ENCODE data around the gene HOXA10.
A peak's percentile ranks its signal among the peaks of the same experiment; 100 is the strongest.

HOXA10 gene

GRCh38 chr7:27173956-27174873, at the start of gene HOXA10:
Gene HOXA10 (minus strand): TSS chr7:27174320. CDS start chr7:27174306, 14 bp downstream.
- no peak for DNase-seq

DNA sequence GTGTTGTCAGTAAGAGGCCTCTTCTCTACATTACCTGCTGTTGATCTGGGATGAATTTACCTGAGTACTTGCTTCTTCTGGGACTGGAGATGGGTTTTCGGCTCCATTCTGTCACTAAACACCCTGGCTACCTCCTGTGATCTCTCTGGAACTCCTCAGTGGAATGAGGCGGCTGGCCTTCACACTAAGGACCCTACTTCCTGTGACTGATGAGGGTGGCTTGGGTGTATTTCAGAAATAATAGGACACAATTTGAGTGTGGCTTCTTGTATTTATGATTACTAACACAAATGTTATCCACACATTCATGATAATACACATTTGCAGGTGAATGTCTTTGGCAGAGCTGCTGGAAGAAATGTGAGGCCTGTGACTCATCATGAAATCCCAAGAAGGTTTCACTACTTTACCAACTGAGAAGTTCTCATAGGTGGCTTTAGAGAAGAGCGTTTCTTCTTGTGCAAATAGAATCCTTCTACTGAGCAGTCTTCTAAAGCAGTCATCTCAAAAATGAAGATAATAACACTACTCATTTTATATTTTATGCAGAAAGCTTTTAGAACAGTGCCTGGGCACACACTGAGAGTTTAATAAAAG, 47.2 kb upstream of the HOXA10 start:
- no peak for DNase-seq

- DNase-seq = no peak
These were observed 46.4 kb upstream of the HOXA10 start for GRCh38 chr7:27220440-27220955.

GRCh38 chr7:27219821-27220220, 45.7 kb upstream of the HOXA10 start:
- no peak for DNase-seq

DNA sequence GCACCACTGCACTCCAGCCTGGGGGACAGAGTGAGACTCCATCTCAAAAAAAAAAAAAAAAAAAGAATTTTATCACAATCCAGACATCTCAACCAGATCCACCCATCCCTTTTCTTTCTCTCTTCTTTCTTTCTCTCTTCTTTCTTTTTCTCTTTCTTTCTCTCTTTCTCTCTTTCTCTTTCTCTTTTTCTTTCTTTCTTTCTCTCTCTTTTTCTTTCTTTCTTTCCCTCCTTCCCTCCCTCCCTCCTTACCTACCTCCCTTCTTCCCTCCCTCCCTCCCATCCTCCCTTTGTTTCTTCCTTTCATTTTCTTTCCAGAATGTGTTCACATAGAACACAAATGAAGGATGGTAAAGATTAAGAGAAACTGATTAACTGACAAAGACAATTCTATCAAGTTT, 43.8 kb upstream of the HOXA10 start:
- no peak for DNase-seq

- no peak for DNase-seq
These were observed 41.2 kb upstream of the HOXA10 start for GRCh38 chr7:27215356-27215755.

- DNase-seq = no peak
These were observed 40.3 kb upstream of the HOXA10 start for GRCh38 chr7:27214239-27214950.

GRCh38 chr7:27213433-27214238, 39.5 kb upstream of the HOXA10 start:
- no peak for DNase-seq

DNA sequence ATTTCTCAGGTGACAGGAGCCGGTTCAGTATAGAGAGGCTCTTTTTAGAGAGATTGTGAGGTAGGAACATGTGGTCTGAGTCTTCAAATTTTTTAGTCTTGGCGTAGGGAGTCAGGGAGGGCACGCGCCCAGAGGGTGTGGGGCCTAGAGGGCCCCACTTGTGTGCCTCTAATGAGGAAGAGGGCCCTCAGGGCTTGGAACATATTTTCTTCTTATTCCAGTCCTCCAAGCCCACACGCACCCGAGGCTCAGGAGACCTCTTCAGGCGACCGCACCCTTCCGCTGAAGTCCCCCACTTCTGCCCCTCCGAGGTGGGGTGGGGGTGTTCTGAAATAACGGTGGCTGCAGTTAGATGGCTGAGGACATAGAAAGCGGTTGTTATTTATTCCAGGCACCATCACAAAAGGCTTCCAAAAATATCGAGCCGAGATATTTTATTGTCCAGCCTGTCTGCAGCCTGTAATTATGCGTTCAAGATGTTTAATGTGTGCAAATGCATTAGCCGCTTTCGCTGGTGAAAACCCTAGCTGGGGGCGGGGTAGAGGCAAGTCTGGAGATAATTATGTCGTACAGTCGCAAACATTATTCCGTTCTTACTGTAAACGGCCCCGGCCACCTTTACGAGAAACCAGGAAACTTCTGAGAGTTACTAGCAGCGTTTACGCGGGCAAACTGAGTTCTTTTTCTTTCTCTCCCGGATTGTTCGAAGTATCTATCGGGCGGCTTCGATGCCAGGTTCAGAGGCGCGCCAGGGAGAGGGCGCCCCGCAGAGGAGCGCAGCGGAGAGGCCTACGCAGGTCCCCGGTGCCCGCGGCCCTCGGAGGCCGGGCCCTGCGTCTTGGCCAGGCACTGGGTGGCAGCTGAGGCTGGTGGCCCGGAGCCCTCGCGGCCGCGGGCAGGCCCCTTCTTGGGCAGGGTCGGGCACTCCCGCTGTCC, 38.6 kb upstream of the HOXA10 start:
- no peak for DNase-seq

GRCh38 chr7:27211764-27212204, 37.7 kb upstream of the HOXA10 start:
- DNase-seq = no peak

DNA sequence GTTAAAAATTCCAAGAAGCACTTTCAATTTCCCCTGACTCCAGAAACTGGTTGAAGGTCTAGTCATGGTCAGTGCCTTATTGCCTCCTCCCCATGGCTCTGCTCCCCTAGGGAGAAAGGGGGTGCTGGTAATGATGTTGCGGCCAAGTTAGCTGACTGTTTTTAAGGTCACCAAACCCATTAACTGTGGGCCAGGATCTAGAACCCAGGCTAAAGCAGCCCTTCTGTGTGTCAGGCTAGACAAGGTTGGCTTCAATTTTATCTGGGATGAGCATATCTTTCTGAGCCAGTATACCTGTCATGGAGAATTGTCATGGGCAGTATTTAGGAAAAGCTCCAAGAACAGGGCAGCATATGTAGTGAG, 36.9 kb upstream of the HOXA10 start:
- no peak for DNase-seq

GRCh38 chr7:27210441-27211083, 36.4 kb upstream of the HOXA10 start:
- DNase-seq = peak; percentile 59

- DNase-seq = no peak
These were observed 35.9 kb upstream of the HOXA10 start for GRCh38 chr7:27209933-27210440.

- no peak for DNase-seq
These were observed 34.9 kb upstream of the HOXA10 start for GRCh38 chr7:27208998-27209397.

GRCh38 chr7:27207348-27207985, 33.3 kb upstream of the HOXA10 start:
- no peak for DNase-seq

- DNase-seq = no peak
These were observed 31.5 kb upstream of the HOXA10 start for GRCh38 chr7:27205325-27206280.

DNA sequence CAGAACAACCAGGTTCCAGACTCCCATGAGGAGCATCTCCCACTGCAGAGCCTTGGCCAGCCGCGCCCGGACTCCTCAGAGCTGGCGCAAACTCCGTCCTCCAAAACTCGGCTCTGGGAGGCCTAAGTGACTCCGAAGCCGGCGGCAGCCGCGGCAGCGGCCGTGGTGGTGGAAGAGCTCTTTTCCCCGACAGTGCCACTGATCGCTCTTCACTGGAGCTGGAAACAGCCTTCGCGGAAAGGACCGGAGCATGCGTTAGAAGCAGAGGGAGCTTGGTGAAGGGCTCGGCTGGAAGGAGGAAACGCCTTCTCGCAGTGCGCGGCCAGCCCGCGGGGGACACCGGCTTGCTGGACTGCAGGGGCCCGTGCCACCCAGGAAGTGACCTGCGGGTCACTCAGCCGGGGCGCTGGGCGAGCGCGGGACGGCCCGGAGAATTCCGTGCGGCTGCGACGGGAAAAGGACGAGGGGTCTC, 30.8 kb upstream of the HOXA10 start:
- DNase-seq = no peak

GRCh38 chr7:27203964-27204594, 30.0 kb upstream of the HOXA10 start:
- DNase-seq = no peak

All from stimulated activated CD4-positive, alpha-beta T cell treated with anti-CD3 and anti-CD28 coated beads, Interleukin-4, amount 100 ng/mL, for 1 hour (primary cell).